ENCODE data around the gene NTRK2. TPM values are rescaled to one million over a fixed set of nuclear protein-coding genes. Genes with fewer than 3 reads are reported as not detected.
"Not testable (repeated sequence)": the region's sequence is repeated elsewhere in the genome, so short reads cannot be mapped to it uniquely, and the experiment has no call there.

NTRK2 gene
- total RNA-seq, 1 experiment from 2014 or later: 0.16 TPM

DNA sequence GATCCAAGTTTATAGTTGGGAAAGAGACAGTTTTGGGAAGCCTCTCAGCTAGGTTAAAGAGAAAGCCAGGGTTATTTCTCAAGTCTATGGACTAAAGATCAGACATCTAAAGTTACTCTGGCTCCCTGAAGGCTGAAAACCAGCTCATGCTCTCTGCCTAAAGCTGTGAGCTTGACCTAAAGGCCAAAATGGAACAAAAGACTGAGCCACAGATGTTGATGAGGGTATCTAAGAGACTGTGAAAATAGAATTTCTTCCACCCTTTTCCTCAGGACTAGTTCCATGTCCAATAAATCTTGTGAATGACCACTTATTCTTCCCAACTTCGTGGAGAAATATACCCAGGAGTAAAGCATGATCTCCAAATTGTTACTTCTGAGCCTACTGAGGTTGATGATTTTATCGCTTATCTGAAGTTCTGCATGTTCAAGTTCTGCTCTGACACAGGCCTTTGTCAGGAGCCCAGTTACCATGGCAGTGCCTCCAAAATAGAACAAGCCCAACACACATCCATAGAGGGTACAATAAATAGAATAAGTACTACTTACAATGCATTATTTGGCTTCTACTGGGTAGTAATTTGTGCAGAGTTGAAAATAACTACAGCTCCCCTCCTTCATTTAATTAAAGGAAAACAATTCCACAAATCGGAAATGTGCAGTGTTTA, 373.6 kb downstream of the NTRK2 start:
- Histone ChIP-seq H3K4me3 (no peak overlapping the region), H3K36me3 (no peaks in the 10 kb centered on the region), H3K4me1 (replicated peaks) (no peaks in the 10 kb centered on the region), H3K27me3 (replicated peaks) (no peaks in the 10 kb centered on the region), H3K9me3 (replicated peaks) (no peaks in the 10 kb centered on the region), H3K27ac (no peak overlapping the region)
- no peak for DNase-seq (ENCODE audit: low read depth in 1 of 2, low spot score in 2 of 2)

- Histone ChIP-seq H3K36me3 (no peaks in the 10 kb centered on the region), H3K4me3 (no peak overlapping the region), H3K27ac (no peak overlapping the region), H3K4me1 (replicated peaks) (no peaks in the 10 kb centered on the region), H3K27me3 (replicated peaks) (no peaks in the 10 kb centered on the region), H3K9me3 (replicated peaks) (no peaks in the 10 kb centered on the region)
- DNase-seq (ENCODE audit: low read depth in 1 of 2, low spot score in 2 of 2): no peak
Measured at GRCh38 chr9:85045271-85045670, 375.7 kb downstream of the NTRK2 start.

DNA sequence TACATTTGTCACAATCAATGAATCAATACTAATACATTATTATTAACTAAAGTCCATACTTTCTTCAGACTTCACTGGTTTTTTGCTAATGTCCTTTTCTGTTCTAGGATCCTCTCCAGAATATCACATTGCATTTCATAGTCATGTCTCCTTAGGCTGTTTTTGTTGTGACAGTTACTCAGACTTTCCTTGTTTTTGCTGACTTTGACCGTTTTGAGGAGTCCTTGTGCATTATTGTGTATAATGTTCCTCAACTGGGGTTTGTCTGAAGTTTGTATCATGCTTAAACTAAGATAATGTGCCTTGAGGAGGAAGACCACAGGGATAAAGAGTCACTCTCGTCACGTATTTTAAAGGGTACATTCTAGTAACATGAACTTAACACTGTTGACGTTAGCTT, 376.9 kb downstream of the NTRK2 start:
- DNase-seq (ENCODE audit: low read depth in 1 of 2, low spot score in 2 of 2): no peak
- H3K4me3 ChIP-seq: no peak overlapping the region
- H3K27ac ChIP-seq: no peak overlapping the region
- no peaks in the 10 kb centered on the region for H3K9me3 ChIP-seq (replicated peaks)
- no peaks in the 10 kb centered on the region for H3K36me3 ChIP-seq
- H3K27me3 ChIP-seq (replicated peaks): no peaks in the 10 kb centered on the region
- H3K4me1 ChIP-seq (replicated peaks): no peaks in the 10 kb centered on the region

- Histone ChIP-seq H3K27ac (no peak overlapping the region), H3K4me1 (replicated peaks) (no peaks in the 10 kb centered on the region), H3K36me3 (no peaks in the 10 kb centered on the region), H3K27me3 (replicated peaks) (no peaks in the 10 kb centered on the region; the same call in 1 of the 2 replicates), H3K9me3 (replicated peaks) (no peaks in the 10 kb centered on the region), H3K4me3 (no peak overlapping the region)
- no peak for DNase-seq (ENCODE audit: low read depth in 1 of 2, low spot score in 2 of 2)
Measured at GRCh38 chr9:85053206-85053786, 383.8 kb downstream of the NTRK2 start.

GRCh38 chr9:85054017-85054416, 384.5 kb downstream of the NTRK2 start:
- H3K27ac ChIP-seq: no peak overlapping the region
- no peaks in the 10 kb centered on the region for H3K4me1 ChIP-seq (replicated peaks)
- no peak overlapping the region for H3K4me3 ChIP-seq
- no peaks in the 10 kb centered on the region for H3K9me3 ChIP-seq (replicated peaks)
- no peaks in the 10 kb centered on the region; the same call in 1 of the 2 replicates for H3K27me3 ChIP-seq (replicated peaks)
- no peak for DNase-seq (ENCODE audit: low read depth in 1 of 2, low spot score in 2 of 2)
- H3K36me3 ChIP-seq: no peaks in the 10 kb centered on the region

- H3K4me3 ChIP-seq: no peak overlapping the region
- no peaks in the 10 kb centered on the region for H3K36me3 ChIP-seq
- H3K27me3 ChIP-seq (replicated peaks): no peaks in the 10 kb centered on the region; the same call in 1 of the 2 replicates
- no peak overlapping the region for H3K27ac ChIP-seq
- H3K4me1 ChIP-seq (replicated peaks): no peaks in the 10 kb centered on the region
- H3K9me3 ChIP-seq (replicated peaks): no peaks in the 10 kb centered on the region
- no peak for DNase-seq (ENCODE audit: low read depth in 1 of 2, low spot score in 2 of 2)
Measured at GRCh38 chr9:85055506-85056202, 386.1 kb downstream of the NTRK2 start.

DNA sequence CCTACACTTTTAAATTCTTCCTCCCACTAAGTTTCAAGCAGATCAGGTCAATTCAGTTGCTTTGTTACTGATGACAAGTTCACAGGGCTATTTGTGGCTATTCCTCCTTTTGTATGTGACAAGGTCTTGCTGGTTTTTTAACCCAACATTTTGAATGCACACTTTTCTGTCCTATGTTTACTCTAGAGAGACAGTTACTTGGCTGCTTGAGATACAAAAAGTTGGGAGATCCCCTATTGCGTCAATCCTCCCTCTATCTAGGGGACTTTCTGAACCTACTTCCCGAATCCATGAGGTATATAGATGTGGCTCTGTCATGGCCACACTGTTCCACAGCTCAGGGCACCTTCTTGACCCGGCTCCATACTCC, 386.7 kb downstream of the NTRK2 start:
- no peak overlapping the region for H3K4me3 ChIP-seq
- H3K27me3 ChIP-seq (replicated peaks): no peaks in the 10 kb centered on the region; the same call in 1 of the 2 replicates
- no peaks in the 10 kb centered on the region for H3K36me3 ChIP-seq
- DNase-seq (ENCODE audit: low read depth in 1 of 2, low spot score in 2 of 2): no peak
- no peaks in the 10 kb centered on the region for H3K4me1 ChIP-seq (replicated peaks)
- H3K27ac ChIP-seq: no peak overlapping the region
- H3K9me3 ChIP-seq (replicated peaks): no peaks in the 10 kb centered on the region

DNA sequence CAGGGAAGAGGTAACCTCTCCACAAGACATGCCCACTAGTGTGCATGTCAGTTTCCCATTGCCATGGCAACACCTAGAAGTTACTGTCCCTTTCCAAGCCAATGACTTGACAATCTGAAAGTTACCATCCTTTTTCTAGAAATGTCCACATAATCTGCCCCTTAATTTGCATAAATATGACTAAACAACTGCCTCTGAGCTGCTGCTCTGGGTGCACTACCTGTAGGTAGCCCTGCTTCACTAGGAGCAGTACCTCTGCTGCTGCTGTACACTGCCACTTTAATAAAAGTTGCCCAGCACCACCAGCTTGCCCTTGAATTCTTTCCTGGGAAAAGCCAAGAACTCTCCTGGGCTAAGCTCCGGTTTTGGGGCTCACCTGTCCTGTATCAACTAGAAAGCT, 392.4 kb downstream of the NTRK2 start:
- H3K36me3 ChIP-seq: no peaks in the 10 kb centered on the region
- H3K27me3 ChIP-seq (replicated peaks): no peaks in the 10 kb centered on the region
- no peak for DNase-seq (ENCODE audit: low read depth in 1 of 2, low spot score in 2 of 2)
- H3K9me3 ChIP-seq (replicated peaks): no peaks in the 10 kb centered on the region
- H3K4me3 ChIP-seq: no peak overlapping the region
- H3K4me1 ChIP-seq (replicated peaks): no peaks in the 10 kb centered on the region
- no peak overlapping the region for H3K27ac ChIP-seq

DNA sequence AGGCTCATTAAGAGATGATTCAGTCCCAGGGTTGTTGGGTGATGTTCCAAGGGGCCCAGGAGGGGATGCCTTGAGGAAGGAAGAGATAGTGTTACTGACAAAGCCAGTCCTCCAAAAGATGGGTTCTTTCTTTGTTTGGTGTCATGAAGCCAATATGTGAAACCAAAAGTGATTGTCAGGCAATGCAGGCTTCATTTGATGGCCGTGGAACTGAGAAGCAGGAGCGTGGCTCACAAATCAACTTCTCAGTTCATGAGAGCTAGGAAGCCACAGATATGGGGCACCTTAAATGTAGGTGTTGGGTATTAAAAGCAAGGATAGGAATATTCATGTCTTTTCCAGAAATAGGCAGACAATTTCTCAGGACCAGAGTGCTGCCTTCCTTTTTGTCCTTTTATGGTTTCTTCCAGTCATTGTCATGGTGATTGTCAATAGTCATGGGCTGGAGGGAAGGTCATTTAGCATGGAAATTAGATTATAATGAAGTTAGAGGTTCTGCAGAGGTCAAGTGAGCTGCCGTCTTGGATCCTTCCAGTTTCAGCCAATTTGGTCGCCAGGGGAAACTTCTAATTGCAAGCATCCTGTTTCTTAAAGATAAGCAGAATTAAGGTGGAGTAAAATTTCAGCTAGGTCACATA, 393.0 kb downstream of the NTRK2 start:
- DNase-seq (ENCODE audit: low read depth in 1 of 2, low spot score in 2 of 2): no peak
- no peaks in the 10 kb centered on the region for H3K9me3 ChIP-seq (replicated peaks)
- no peak overlapping the region for H3K27ac ChIP-seq
- no peak overlapping the region for H3K4me3 ChIP-seq
- H3K27me3 ChIP-seq (replicated peaks): no peaks in the 10 kb centered on the region
- no peaks in the 10 kb centered on the region for H3K4me1 ChIP-seq (replicated peaks)
- H3K36me3 ChIP-seq: no peaks in the 10 kb centered on the region

DNA sequence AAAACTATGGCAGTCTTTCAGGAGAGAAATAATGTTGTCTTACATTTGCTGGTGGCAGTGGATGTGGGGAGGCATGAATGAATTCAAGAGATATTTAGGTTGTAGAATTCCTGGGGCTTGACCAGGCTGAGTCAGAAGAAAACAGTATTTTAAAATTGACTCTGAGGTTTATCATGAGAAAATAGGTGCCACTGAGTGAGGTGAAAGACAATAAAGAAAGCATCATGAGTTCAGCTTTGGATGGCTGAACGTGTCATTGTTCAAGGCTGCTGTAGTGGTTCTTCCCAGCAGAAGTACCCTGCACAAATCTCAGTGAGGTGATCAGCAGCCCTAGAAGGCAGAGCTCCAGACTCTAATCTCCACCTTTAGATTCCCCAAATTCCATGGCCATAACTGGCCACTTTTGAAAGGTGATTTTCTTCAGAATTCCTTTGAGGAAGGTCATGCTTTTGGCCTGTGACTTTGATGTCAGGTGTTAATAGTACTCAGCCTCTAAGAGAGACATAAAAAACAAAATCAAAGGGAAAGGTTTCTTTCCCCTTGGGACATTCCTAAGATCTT, 395.4 kb downstream of the NTRK2 start:
- no peak overlapping the region for H3K27ac ChIP-seq
- no peaks in the 10 kb centered on the region for H3K27me3 ChIP-seq (replicated peaks)
- no peaks in the 10 kb centered on the region for H3K4me1 ChIP-seq (replicated peaks)
- H3K9me3 ChIP-seq (replicated peaks): no peaks in the 10 kb centered on the region
- no peaks in the 10 kb centered on the region for H3K36me3 ChIP-seq
- DNase-seq (ENCODE audit: low read depth in 1 of 2, low spot score in 2 of 2): no peak
- no peak overlapping the region for H3K4me3 ChIP-seq

GRCh38 chr9:85067792-85068191, 398.3 kb downstream of the NTRK2 start:
- Histone ChIP-seq H3K27ac (no peak overlapping the region), H3K27me3 (replicated peaks) (no peaks in the 10 kb centered on the region), H3K4me1 (replicated peaks) (no peaks in the 10 kb centered on the region), H3K4me3 (no peak overlapping the region), H3K36me3 (no peaks in the 10 kb centered on the region), H3K9me3 (replicated peaks) (no peaks in the 10 kb centered on the region)
- no peak for DNase-seq (ENCODE audit: low read depth in 1 of 2, low spot score in 2 of 2)

GRCh38 chr9:85069421-85069820, 399.9 kb downstream of the NTRK2 start:
- H3K27ac ChIP-seq; H3K4me1 ChIP-seq (replicated peaks); H3K27me3 ChIP-seq (replicated peaks); H3K4me3 ChIP-seq; H3K9me3 ChIP-seq (replicated peaks); H3K36me3 ChIP-seq; DNase-seq (ENCODE audit: low read depth in 1 of 2, low spot score in 2 of 2): not testable (repeated sequence)

Data from SJSA1 (cell line).